Breast epithelium (tissue), 3 donors: ENCODE results near the gene RELCH.

ENCODE experiments used
- CTCF ChIP-seq, 3 donors: fragments of 450-650 bp; IDR thresholded peaks; one replicate each; pipeline ENCODE4 v1.5.1; 2016 to 2017; ENCODE audit warnings: antibody characterized with exemption in 3 of 3, mild to moderate bottlenecking in 3 of 3, moderate library complexity in 3 of 3
- POLR2A ChIP-seq: fragments of 450-650 bp; IDR thresholded peaks from one replicate; pipeline ENCODE4 v1.6.1; 2016; ENCODE audit warnings: antibody characterized with exemption, mild to moderate bottlenecking, moderate library complexity

GRCh38 chr18:62186499-62186773 is 619 bp upstream of the RELCH start:
- TF ChIP-seq POLR2A (no peak), CTCF (IDR thresholded peaks at IDR 0.05) (no peak)
